PC-9 (cell line): ENCODE measurements around the gene SCAI.
"Not testable (repeated sequence)": the region's sequence is repeated elsewhere in the genome, so short reads cannot be mapped to it uniquely, and the experiment has no call there.

Source experiments
- EZH2 ChIP-seq: fragments of 200-600 bp; sonication (generic); IDR thresholded peaks from 2 replicates; pipeline ENCODE4 v1.8.0; 2017; ENCODE audit warnings: antibody characterized with exemption, low read depth
- TF ChIP-seq, protein P1 (sequence below): fragments of 200-600 bp; sonication (generic); conservative IDR thresholded peaks from 2 replicates; pipeline ENCODE4 v1.6.1; 2017; ENCODE audit warnings: mixed run types, antibody characterized with exemption, mild to moderate bottlenecking, moderate library complexity

DNA sequence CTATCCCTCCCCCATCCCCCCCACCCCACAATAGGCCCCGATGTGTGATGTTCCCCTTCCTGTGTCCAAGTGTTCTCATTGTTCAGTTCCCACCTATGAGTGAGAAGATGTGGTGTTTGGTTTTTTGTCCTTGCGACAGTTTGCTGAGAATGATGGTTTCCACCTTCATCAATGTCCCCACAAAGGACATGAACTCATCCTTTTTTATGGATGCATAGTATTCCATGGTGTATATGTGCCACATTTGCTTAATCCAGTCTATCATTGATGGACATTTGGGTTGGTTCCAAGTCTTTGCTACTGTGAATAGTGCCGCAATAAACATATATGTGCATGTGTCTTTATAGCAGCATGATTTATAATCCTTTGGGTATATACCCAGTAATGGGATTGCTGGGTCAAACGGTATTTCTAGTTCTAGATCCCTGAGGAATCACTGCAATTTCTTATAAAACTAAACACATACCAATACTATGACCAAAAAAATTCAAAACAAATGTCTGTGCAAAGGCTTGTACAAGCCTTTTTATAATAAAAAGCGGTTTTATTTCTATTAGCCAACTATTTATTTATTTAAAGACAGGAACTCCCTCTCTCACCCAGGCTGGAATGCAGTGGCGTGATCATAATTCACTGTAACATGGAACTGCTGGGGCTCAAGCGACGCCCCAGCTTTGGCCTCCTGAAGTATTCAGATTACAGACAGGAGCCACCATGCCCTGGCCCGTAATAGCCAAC, 183.5 kb downstream of the SCAI start:
- TF ChIP-seq, protein P1, sequence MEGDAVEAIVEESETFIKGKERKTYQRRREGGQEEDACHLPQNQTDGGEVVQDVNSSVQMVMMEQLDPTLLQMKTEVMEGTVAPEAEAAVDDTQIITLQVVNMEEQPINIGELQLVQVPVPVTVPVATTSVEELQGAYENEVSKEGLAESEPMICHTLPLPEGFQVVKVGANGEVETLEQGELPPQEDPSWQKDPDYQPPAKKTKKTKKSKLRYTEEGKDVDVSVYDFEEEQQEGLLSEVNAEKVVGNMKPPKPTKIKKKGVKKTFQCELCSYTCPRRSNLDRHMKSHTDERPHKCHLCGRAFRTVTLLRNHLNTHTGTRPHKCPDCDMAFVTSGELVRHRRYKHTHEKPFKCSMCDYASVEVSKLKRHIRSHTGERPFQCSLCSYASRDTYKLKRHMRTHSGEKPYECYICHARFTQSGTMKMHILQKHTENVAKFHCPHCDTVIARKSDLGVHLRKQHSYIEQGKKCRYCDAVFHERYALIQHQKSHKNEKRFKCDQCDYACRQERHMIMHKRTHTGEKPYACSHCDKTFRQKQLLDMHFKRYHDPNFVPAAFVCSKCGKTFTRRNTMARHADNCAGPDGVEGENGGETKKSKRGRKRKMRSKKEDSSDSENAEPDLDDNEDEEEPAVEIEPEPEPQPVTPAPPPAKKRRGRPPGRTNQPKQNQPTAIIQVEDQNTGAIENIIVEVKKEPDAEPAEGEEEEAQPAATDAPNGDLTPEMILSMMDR: not testable (repeated sequence)
- not testable (repeated sequence) for TF ChIP-seq EZH2
